NCI-H345 (cell line): ENCODE data around the gene WNT1.

Experiments
- DNase-seq: peaks from one replicate; lab custom pipeline; 2025; lab: John Stamatoyannopoulos, UW

Gene WNT1

GRCh38 chr12:49028666-49029275, 50.6 kb downstream of the WNT1 start:
- no peak for DNase-seq

- no peak for DNase-seq
Measured at GRCh38 chr12:49030119-49030518, 52.0 kb downstream of the WNT1 start.

GRCh38 chr12:49030714-49031572, 52.8 kb downstream of the WNT1 start:
- no peak for DNase-seq

- DNase-seq = no peak
Measured at GRCh38 chr12:49031573-49032161, 53.5 kb downstream of the WNT1 start.
